A549 (cell line): ENCODE results near the gene IFT57. TPM values are rescaled to one million over a fixed set of nuclear protein-coding genes. Genes with fewer than 3 reads are reported as not detected.

Experiments used
- ATAC-seq, 2 experiments: fragments of 200-7000 bp in 1 of 2; fragments of >200 bp in 1 of 2; cut with Nextera tagmentation in 1 of 2; cut with Tn5 transposase in 1 of 2; 3 replicates each; pipeline versions ENCODE4 v1.8.0 to v1.9.1; 2018 to 2020; ENCODE audit warnings: mild to moderate bottlenecking in 1 of 2, moderate library complexity in 1 of 2
- CTCF ChIA-PET: fragments of 300-600 bp; sonication (Branson Sonifier 250); formaldehyde crosslinking; extraction: SDS; loops from one replicate; lab custom pipeline; 2021; ENCODE audit warnings: antibody characterized with exemption, inconsistent platforms; lab: Yijun Ruan, JAX
- POLR2A ChIA-PET: fragments of 350-600 bp; formaldehyde crosslinking; extraction: SDS; loops from one replicate; lab custom pipeline; 2021; ENCODE audit warnings: antibody characterized with exemption, inconsistent platforms; lab: Yijun Ruan, JAX
- DNase-seq, 2 experiments: peaks; one replicate each; pipeline versions ENCODE4 v3.0.0 to v3.0.0-alpha.2; 2011 to 2016; ENCODE audit warnings: low read depth in 1 of 2, low spot score in 1 of 2
- FAIRE-seq: peaks from 2 replicates; lab custom pipeline; 2011; peaks lifted over from hg19 to GRCh38; lab: Jason Lieb, UNC
- H3K27ac ChIP-seq, 2 experiments: fragments of >200 bp; sonication (Bioruptor Twin); formaldehyde crosslinking; 3 replicates each; pipeline ENCODE4 v1.5.1; 2016 to 2017
- H3K4me1 ChIP-seq: fragments of >200 bp; sonication (Bioruptor Twin); formaldehyde crosslinking; 3 replicates; pipeline ENCODE4 v1.6.1; 2016
- H3K4me2 ChIP-seq: fragments of >200 bp; sonication (Bioruptor Twin); formaldehyde crosslinking; 3 replicates; pipeline ENCODE4 v1.6.1; 2016
- H3K4me3 ChIP-seq: fragments of >200 bp; sonication (Bioruptor Twin); formaldehyde crosslinking; 3 replicates; pipeline ENCODE4 v1.5.1; 2016
- H3K9me3 ChIP-seq: fragments of >200 bp; sonication (Bioruptor Twin); formaldehyde crosslinking; 3 replicates; pipeline ENCODE4 v1.6.1; 2016
- ATOH8 ChIP-seq: fragments of 250-450 bp; sonication (Bioruptor Pico); IDR thresholded peaks from 2 replicates; pipeline ENCODE4 v1.5.0; 2020; ENCODE audit warnings: low read depth, mild to moderate bottlenecking, moderate library complexity
- BCL3 ChIP-seq: fragments of >200 bp; sonication (Bioruptor Twin); formaldehyde crosslinking; IDR thresholded peaks from 3 replicates; pipeline ENCODE4 v1.6.1; 2016
- CBX8 ChIP-seq: fragments of 200-600 bp; sonication (generic); IDR thresholded peaks from 2 replicates; pipeline ENCODE4 v1.6.1; 2016
- CHD2 ChIP-seq: fragments of 150-350 bp; IDR thresholded peaks from 2 replicates; pipeline ENCODE4 v1.6.1; 2014; ENCODE audit warnings: low read length; ENCODE audit not compliant: partially characterized antibody
- EP300 ChIP-seq, 2 experiments: fragments of >200 bp; sonication (Bioruptor Twin); formaldehyde crosslinking; IDR thresholded peaks; 2 replicates in 1 of 2; 3 replicates in 1 of 2; pipeline ENCODE4 v1.6.1; 2016 to 2017
- FOSL2 ChIP-seq, 2 experiments: fragments of 450-650 bp in 1 of 2; fragments of >200 bp in 1 of 2; sonication (Bioruptor Twin) in 1 of 2; formaldehyde crosslinking; IDR thresholded peaks; 2 replicates each; pipeline versions ENCODE4 v1.5.0 to v1.6.1; 2016 to 2020; ENCODE audit warnings: mild to moderate bottlenecking in 1 of 2, moderate library complexity in 1 of 2
- FOXS1 ChIP-seq: fragments of 250-450 bp; sonication (Bioruptor Pico); IDR thresholded peaks from 2 replicates; pipeline ENCODE4 v1.5.0; 2020; ENCODE audit warnings: mild to moderate bottlenecking, moderate library complexity
- HDAC2 ChIP-seq: fragments of 200-600 bp; sonication (generic); IDR thresholded peaks from 2 replicates; pipeline ENCODE4 v1.6.1; 2016
- HES2 ChIP-seq: fragments of >200 bp; sonication (Bioruptor Twin); formaldehyde crosslinking; IDR thresholded peaks from 2 replicates; pipeline ENCODE4 v1.6.1; 2016
- HMGXB4 ChIP-seq: fragments of 250-450 bp; sonication (Bioruptor Pico); IDR thresholded peaks from 2 replicates; pipeline ENCODE4 v1.5.0; 2021; ENCODE audit warnings: mild to moderate bottlenecking, moderate library complexity, borderline replicate concordance
- HOXB13 ChIP-seq: fragments of 250-450 bp; sonication (Bioruptor Pico); IDR thresholded peaks from 2 replicates; pipeline ENCODE4 v1.5.0; 2020; ENCODE audit warnings: low read depth, mild to moderate bottlenecking, moderate library complexity
- HOXB5 ChIP-seq: fragments of 250-450 bp; sonication (Bioruptor Pico); IDR thresholded peaks from 2 replicates; pipeline ENCODE4 v1.5.0; 2020; ENCODE audit warnings: mild to moderate bottlenecking, moderate library complexity
- JUN ChIP-seq, 2 experiments: fragments of >200 bp; sonication (Bioruptor Twin); formaldehyde crosslinking; IDR thresholded peaks; 2 replicates in 1 of 2; 3 replicates in 1 of 2; pipeline ENCODE4 v1.6.1; 2016 to 2017
- KDM1A ChIP-seq: fragments of 200-600 bp; sonication (generic); IDR thresholded peaks from 2 replicates; pipeline ENCODE4 v1.6.1; 2016; ENCODE audit warnings: low read depth, mild to moderate bottlenecking
- KDM5A ChIP-seq: fragments of 200-600 bp; sonication (generic); IDR thresholded peaks from 2 replicates; pipeline ENCODE4 v1.6.1; 2016; ENCODE audit warnings: antibody characterized with exemption, mild to moderate bottlenecking
- MAX ChIP-seq: IDR thresholded peaks from 2 replicates; pipeline ENCODE4 v1.6.1; 2012
- MAZ ChIP-seq: fragments of 150-350 bp; IDR thresholded peaks from 2 replicates; pipeline ENCODE4 v1.6.1; 2014; ENCODE audit warnings: antibody characterized with exemption, low read depth, low read length, borderline replicate concordance
- NFE2L2 ChIP-seq: fragments of 150-350 bp; conservative IDR thresholded peaks from 2 replicates; pipeline ENCODE4 v1.6.1; 2014; ENCODE audit warnings: low read length
- NPAS2 ChIP-seq: fragments of 250-450 bp; sonication (Bioruptor Pico); IDR thresholded peaks from 2 replicates; pipeline ENCODE4 v1.8.0; 2022; ENCODE audit warnings: mild to moderate bottlenecking, moderate library complexity, borderline replicate concordance
- NR3C1 ChIP-seq: fragments of >200 bp; sonication (Bioruptor Twin); formaldehyde crosslinking; IDR thresholded peaks from 3 replicates; pipeline ENCODE4 v1.6.1; 2017
- RAD21 ChIP-seq, 2 experiments: fragments of >200 bp in 1 of 2; sonication (Bioruptor Twin) in 1 of 2; formaldehyde crosslinking in 1 of 2; IDR thresholded peaks in 1 of 2; conservative IDR thresholded peaks in 1 of 2; 2 replicates in 1 of 2; 3 replicates in 1 of 2; pipeline ENCODE4 v1.6.1; 2012 to 2018; ENCODE audit warnings: inconsistent platforms in 1 of 2
- RFX5 ChIP-seq: fragments of 450-650 bp; IDR thresholded peaks from 2 replicates; pipeline ENCODE4 v1.7.1; 2014; ENCODE audit warnings: antibody characterized with exemption, mild to moderate bottlenecking, moderate library complexity
- SREBF2 ChIP-seq: fragments of 450-650 bp; IDR thresholded peaks from 2 replicates; pipeline ENCODE4 v1.6.1; 2014; ENCODE audit warnings: mild to moderate bottlenecking, moderate library complexity
- TP53 ChIP-seq: fragments of 250-450 bp; sonication (Bioruptor Pico); IDR thresholded peaks from 2 replicates; pipeline ENCODE4 v1.5.0; 2021; ENCODE audit warnings: mild to moderate bottlenecking, moderate library complexity
- ZC3H11A ChIP-seq: fragments of 450-650 bp; IDR thresholded peaks from 2 replicates; pipeline ENCODE4 v1.6.1; 2014; ENCODE audit warnings: antibody characterized with exemption, mild to moderate bottlenecking
- ZSCAN20 ChIP-seq: fragments of 250-450 bp; sonication (Bioruptor Pico); IDR thresholded peaks from 2 replicates; pipeline ENCODE4 v1.8.0; 2022; ENCODE audit warnings: mild to moderate bottlenecking, moderate library complexity
- WGBS: methylation state at CpG from one replicate; pipeline ENCODE4 v1.1.6; 2017; ENCODE audit errors: missing lambda C conversion rate; 5-methylcytosine and 5-hydroxymethylcytosine counted together
- polyA plus RNA-seq, 4 experiments: library from polyadenylated mRNA; depleted of rRNA in 3 of 4; stranded (reverse); fragments of >200 nt; fragmentation: RNase III in 1 of 4; extraction: RNeasy Plus Mini Kit Qiagen cat#74134 plus additional on column Dnase treatment in 1 of 4; gene quantifications; 2 replicates in 3 of 4; 3 replicates in 1 of 4; pipeline ENCODE4 v1.2.3, GENCODE V29; 2011 to 2017
- TF ChIP-seq, protein P1 (sequence below): fragments of 200-600 bp; sonication (generic); IDR thresholded peaks from 2 replicates; pipeline ENCODE4 v1.6.1; 2016; ENCODE audit warnings: antibody characterized with exemption, mild to moderate bottlenecking, moderate library complexity

Gene IFT57
- polyA plus RNA-seq, 2 of the 4 experiments (the other 2 are of a cell fraction): 39.1 to 59.2 TPM

- TF ChIP-seq CHD2 (no peak), NR3C1 (no peak), BCL3 (no peak), HOXB5 (CRISPR knock-in tag) (no peak), RFX5 (no peak), NPAS2 (CRISPR knock-in tag) (no peak), JUN (IDR thresholded peaks at IDR 0.05) (no peak), CBX8 (no peak), TP53 (CRISPR knock-in tag) (no peak), EP300 (IDR thresholded peaks at IDR 0.05) (no peak), HOXB13 (no peak), FOXS1 (CRISPR knock-in tag) (no peak), MAX (no peak), KDM1A (no peak)
- TF ChIP-seq, protein P1, sequence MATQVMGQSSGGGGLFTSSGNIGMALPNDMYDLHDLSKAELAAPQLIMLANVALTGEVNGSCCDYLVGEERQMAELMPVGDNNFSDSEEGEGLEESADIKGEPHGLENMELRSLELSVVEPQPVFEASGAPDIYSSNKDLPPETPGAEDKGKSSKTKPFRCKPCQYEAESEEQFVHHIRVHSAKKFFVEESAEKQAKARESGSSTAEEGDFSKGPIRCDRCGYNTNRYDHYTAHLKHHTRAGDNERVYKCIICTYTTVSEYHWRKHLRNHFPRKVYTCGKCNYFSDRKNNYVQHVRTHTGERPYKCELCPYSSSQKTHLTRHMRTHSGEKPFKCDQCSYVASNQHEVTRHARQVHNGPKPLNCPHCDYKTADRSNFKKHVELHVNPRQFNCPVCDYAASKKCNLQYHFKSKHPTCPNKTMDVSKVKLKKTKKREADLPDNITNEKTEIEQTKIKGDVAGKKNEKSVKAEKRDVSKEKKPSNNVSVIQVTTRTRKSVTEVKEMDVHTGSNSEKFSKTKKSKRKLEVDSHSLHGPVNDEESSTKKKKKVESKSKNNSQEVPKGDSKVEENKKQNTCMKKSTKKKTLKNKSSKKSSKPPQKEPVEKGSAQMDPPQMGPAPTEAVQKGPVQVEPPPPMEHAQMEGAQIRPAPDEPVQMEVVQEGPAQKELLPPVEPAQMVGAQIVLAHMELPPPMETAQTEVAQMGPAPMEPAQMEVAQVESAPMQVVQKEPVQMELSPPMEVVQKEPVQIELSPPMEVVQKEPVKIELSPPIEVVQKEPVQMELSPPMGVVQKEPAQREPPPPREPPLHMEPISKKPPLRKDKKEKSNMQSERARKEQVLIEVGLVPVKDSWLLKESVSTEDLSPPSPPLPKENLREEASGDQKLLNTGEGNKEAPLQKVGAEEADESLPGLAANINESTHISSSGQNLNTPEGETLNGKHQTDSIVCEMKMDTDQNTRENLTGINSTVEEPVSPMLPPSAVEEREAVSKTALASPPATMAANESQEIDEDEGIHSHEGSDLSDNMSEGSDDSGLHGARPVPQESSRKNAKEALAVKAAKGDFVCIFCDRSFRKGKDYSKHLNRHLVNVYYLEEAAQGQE: no peak
- no peak for FAIRE-seq
- Histone ChIP-seq H3K4me1 (no peaks in the 10 kb centered on the region), H3K9me3 (no peaks in the 10 kb centered on the region), H3K27ac (no peak overlapping the region), H3K4me3 (no peak overlapping the region), H3K4me2 (no peak overlapping the region)
- no peak for DNase-seq
- 63% methylated on average over 10 of the region's 10 CpGs for WGBS
- ChIA-PET POLR2A (no interaction called here), CTCF (no interaction called here)
- ATAC-seq: no peak
Measured at GRCh38 chr3:108150200-108150599, 72.0 kb downstream of the IFT57 start.

DNA sequence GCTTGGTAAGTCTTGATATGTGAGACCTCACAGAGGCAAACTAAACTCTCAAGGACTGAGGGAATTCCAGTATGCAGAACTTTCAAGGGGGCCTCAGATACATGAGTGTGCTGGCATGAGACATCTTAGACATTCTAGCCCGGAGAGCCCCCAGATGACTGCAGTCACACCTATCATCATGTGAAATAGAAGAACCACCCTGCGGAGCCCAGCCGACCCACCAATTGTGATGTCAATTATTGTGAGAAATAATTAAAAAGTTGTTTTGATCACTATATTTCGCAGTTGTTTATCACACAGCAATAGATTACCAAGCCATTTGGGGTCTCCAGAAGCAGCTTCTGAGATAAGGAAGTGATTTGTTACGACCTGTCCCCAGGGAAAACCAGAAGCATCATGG lies 76.1 kb downstream of the IFT57 start:
- H3K4me2 ChIP-seq: no peak overlapping the region
- H3K4me1 ChIP-seq: no peaks in the 10 kb centered on the region
- ChIA-PET CTCF (interaction anchor here (1.7 kb wide), 1 partner anchor 8 kb away, joined by 4 read pairs; no protein-coding TSS in a partner anchor), POLR2A (no interaction called here)
- H3K4me3 ChIP-seq: no peak overlapping the region
- no peak overlapping the region for H3K27ac ChIP-seq
- no peak for ATAC-seq
- no peak for DNase-seq
- FAIRE-seq: no peak
- WGBS: 57% methylated on average over 5 of the region's 5 CpGs
- no peak for TF ChIP-seq MAZ
- TF ChIP-seq SREBF2: no peak
- TF ChIP-seq ATOH8 (CRISPR knock-in tag): no peak
- no peak for TF ChIP-seq ZSCAN20 (CRISPR knock-in tag)
- TF ChIP-seq EP300 (IDR thresholded peaks at IDR 0.05): no peak
- TF ChIP-seq NPAS2 (CRISPR knock-in tag): no peak
- no peak for TF ChIP-seq KDM1A
- no peak for TF ChIP-seq ZC3H11A
- TF ChIP-seq HDAC2: no peak
- no peak for TF ChIP-seq HES2
- no peak for TF ChIP-seq MAX
- TF ChIP-seq RAD21 (conservative IDR thresholded peaks at IDR 0.05 in 1 of 2, IDR thresholded peaks at IDR 0.05 in 1 of 2): no peak
- no peak for TF ChIP-seq KDM5A
- TF ChIP-seq FOSL2 (IDR thresholded peaks at IDR 0.05): no peak
- no peak for TF ChIP-seq FOSL2 (CRISPR knock-in tag; IDR thresholded peaks at IDR 0.05)
- no peak for TF ChIP-seq NFE2L2
- TF ChIP-seq HMGXB4: no peak
- TF ChIP-seq JUN (IDR thresholded peaks at IDR 0.05): no peak
- H3K9me3 ChIP-seq: no peaks in the 10 kb centered on the region
